MM.1S (cell line): ENCODE data around the gene SCAI.

Source experiments
- EZH2 ChIP-seq: fragments of 300-600 bp; sonication (generic); optimal IDR thresholded peaks from 2 replicates; pipeline ENCODE3; 2017; ENCODE audit warnings: low read depth, mild to moderate bottlenecking, antibody characterized with exemption, low read length, mixed read lengths
- TF ChIP-seq, protein P1 (sequence below): fragments of 300-600 bp; sonication (generic); IDR thresholded peaks from 2 replicates; pipeline ENCODE4 v1.5.1; 2016; ENCODE audit warnings: antibody characterized with exemption, low read length, mixed read lengths

DNA sequence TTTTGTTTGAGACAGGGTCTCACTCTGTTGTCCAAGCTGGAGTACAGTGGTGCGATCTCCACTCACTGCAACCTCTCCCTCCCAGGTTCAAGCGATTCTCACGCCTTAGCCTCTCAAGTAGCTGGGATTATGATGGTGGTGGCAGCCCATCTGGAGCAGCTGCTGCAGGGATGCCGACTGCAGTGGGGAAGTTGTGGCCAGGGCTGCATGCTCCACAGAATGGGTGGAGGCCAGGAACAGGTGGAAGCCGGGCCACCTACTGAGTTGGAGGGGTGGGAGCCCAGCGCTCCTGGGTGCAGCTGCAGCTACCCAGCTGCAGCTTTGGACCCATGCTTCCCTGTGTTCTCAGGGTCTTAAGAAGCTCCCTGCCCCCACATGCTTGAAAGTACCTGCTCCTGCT, 99.7 kb downstream of the SCAI start:
- TF ChIP-seq, protein P1, sequence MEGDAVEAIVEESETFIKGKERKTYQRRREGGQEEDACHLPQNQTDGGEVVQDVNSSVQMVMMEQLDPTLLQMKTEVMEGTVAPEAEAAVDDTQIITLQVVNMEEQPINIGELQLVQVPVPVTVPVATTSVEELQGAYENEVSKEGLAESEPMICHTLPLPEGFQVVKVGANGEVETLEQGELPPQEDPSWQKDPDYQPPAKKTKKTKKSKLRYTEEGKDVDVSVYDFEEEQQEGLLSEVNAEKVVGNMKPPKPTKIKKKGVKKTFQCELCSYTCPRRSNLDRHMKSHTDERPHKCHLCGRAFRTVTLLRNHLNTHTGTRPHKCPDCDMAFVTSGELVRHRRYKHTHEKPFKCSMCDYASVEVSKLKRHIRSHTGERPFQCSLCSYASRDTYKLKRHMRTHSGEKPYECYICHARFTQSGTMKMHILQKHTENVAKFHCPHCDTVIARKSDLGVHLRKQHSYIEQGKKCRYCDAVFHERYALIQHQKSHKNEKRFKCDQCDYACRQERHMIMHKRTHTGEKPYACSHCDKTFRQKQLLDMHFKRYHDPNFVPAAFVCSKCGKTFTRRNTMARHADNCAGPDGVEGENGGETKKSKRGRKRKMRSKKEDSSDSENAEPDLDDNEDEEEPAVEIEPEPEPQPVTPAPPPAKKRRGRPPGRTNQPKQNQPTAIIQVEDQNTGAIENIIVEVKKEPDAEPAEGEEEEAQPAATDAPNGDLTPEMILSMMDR = no peak
- no peak for TF ChIP-seq EZH2
